Right forelimb (tissue), 1 donor: Measurements from ENCODE around the gene FBRS.

ENCODE experiments used
- DNase-seq: peaks from one replicate; pipeline ENCODE4 v3.0.0-alpha.2; 2018

The FBRS gene

GRCh38 chr16:30645727-30646126 lies 12.5 kb upstream of the FBRS start:
- no peak for DNase-seq

- no peak for DNase-seq
These were observed 11.0 kb upstream of the FBRS start for GRCh38 chr16:30647274-30647571.

- no peak for DNase-seq
These were observed 8.4 kb upstream of the FBRS start for GRCh38 chr16:30649725-30650368.

- DNase-seq = peak; percentile 100
These were observed 7.7 kb upstream of the FBRS start, which contains the start of gene PRR14 for GRCh38 chr16:30650369-30651123. PRR14 (plus strand) TSS chr16:30650960; CDS start chr16:30651646, 686 bp downstream.

- DNase-seq = peak; percentile 75
These were observed 6.9 kb upstream of the FBRS start for GRCh38 chr16:30651124-30652004.

- no peak for DNase-seq
These were observed 6.3 kb upstream of the FBRS start for GRCh38 chr16:30652005-30652296.

- no peak for DNase-seq
These were observed 5.5 kb upstream of the FBRS start for GRCh38 chr16:30652718-30653117.

GRCh38 chr16:30654856-30655255 lies 3.4 kb upstream of the FBRS start:
- no peak for DNase-seq

- DNase-seq = no peak
These were observed 2.4 kb upstream of the FBRS start for GRCh38 chr16:30655815-30656347.

GRCh38 chr16:30656388-30656787 lies 1.8 kb upstream of the FBRS start:
- no peak for DNase-seq

- DNase-seq = no peak
These were observed 1.0 kb upstream of the FBRS start for GRCh38 chr16:30656974-30657865.

GRCh38 chr16:30658731-30659506 lies 688 bp downstream of the FBRS start:
- no peak for DNase-seq

GRCh38 chr16:30659507-30660423 lies 1.5 kb downstream of the FBRS start:
- DNase-seq = no peak

GRCh38 chr16:30660424-30661261 lies 2.4 kb downstream of the FBRS start:
- no peak for DNase-seq

- DNase-seq = no peak
These were observed 4.2 kb downstream of the FBRS start for GRCh38 chr16:30662449-30662848.

GRCh38 chr16:30663038-30663437 lies 4.8 kb downstream of the FBRS start:
- DNase-seq = no peak

GRCh38 chr16:30663820-30664219 lies 5.6 kb downstream of the FBRS start:
- DNase-seq = no peak

- DNase-seq = no peak
These were observed 6.4 kb downstream of the FBRS start for GRCh38 chr16:30664616-30665109.

- DNase-seq = no peak
These were observed 7.1 kb downstream of the FBRS start for GRCh38 chr16:30665155-30665829.
